AG09309 (cell line): ENCODE results near the gene LRRC27.

Source experiments
- DNase-seq: peaks from one replicate; pipeline ENCODE4 v3.0.0-alpha.2; 2010; ENCODE audit warnings: low read depth
- H3K4me3 ChIP-seq: 2 replicates; pipeline ENCODE4 v1.5.1; 2011; ENCODE audit warnings: mild to moderate bottlenecking, low read depth, low read length, moderate library complexity; ENCODE audit not compliant: control insufficient read depth
- CTCF ChIP-seq: IDR thresholded peaks from 2 replicates; pipeline ENCODE4 v1.5.1; 2011; ENCODE audit warnings: mild to moderate bottlenecking, low read depth, low read length, inconsistent platforms; ENCODE audit not compliant: insufficient read depth, control insufficient read depth; ENCODE audit errors: missing control alignments

The LRRC27 gene

GRCh38 chr10:132402781-132403241 lies 70.8 kb downstream of the LRRC27 start:
- H3K4me3 ChIP-seq = no peak overlapping the region
- no peak for DNase-seq

GRCh38 chr10:132403511-132404168 lies 71.6 kb downstream of the LRRC27 start:
- no peak for DNase-seq
- no peak for TF ChIP-seq CTCF
- no peak overlapping the region for H3K4me3 ChIP-seq

More at GRCh38 chr10:132402781-132403241, 70.8 kb downstream of the LRRC27 start:
- TF ChIP-seq CTCF = no peak

GRCh38 chr10:132404169-132404880 lies 72.3 kb downstream of the LRRC27 start:
- H3K4me3 ChIP-seq = no peak overlapping the region
- TF ChIP-seq CTCF = no peak
- no peak for DNase-seq

GRCh38 chr10:132404911-132405462 lies 73.0 kb downstream of the LRRC27 start:
- no peak overlapping the region for H3K4me3 ChIP-seq
- no peak for DNase-seq
- TF ChIP-seq CTCF = no peak

GRCh38 chr10:132405463-132405991 lies 73.5 kb downstream of the LRRC27 start:
- no peak overlapping the region for H3K4me3 ChIP-seq
- no peak for TF ChIP-seq CTCF
- DNase-seq = no peak

- H3K4me3 ChIP-seq = no peak overlapping the region
- no peak for DNase-seq
- no peak for TF ChIP-seq CTCF
Observed at GRCh38 chr10:132406181-132406580, 74.2 kb downstream of the LRRC27 start.
